HEK293 (cell line): Measurements from ENCODE around the gene SRP72.
"Not testable (repeated sequence)": the region's sequence is repeated elsewhere in the genome, so short reads cannot be mapped to it uniquely, and the experiment has no call there.

Experiments used
- CTCF ChIA-PET: fragments of 350-600 bp; formaldehyde crosslinking; extraction: SDS; loops from one replicate; lab custom pipeline; 2021; ENCODE audit warnings: antibody characterized with exemption; lab: Yijun Ruan, JAX
- POLR2A ChIA-PET: fragments of 300-600 bp; formaldehyde crosslinking; extraction: SDS; loops from one replicate; lab custom pipeline; 2020; ENCODE audit warnings: antibody characterized with exemption, inconsistent platforms; lab: Yijun Ruan, JAX
- H3K27ac ChIP-seq: fragments of 200-500 bp; sonication (Bioruptor generic); 2 replicates; pipeline ENCODE4 v1.5.1; 2014; ENCODE audit warnings: low read depth, low read length, control low read depth, inconsistent platforms; ENCODE audit errors: extremely low read depth
- H3K36me3 ChIP-seq, 2 experiments: fragments of 200-500 bp in 1 of 2; sonication (Bioruptor generic) in 1 of 2; 1 replicate in 1 of 2; 2 replicates in 1 of 2; pipeline ENCODE4 v1.5.1; 2014 to 2017; ENCODE audit warnings: inconsistent platforms in 2 of 2, low read length in 2 of 2; ENCODE audit not compliant: control insufficient read depth in 2 of 2, insufficient read depth in 1 of 2
- H3K4me1 ChIP-seq: fragments of 200-500 bp; sonication (Bioruptor generic); 2 replicates; pipeline ENCODE4 v1.5.1; 2014; ENCODE audit warnings: mild to moderate bottlenecking, low read length, inconsistent platforms; ENCODE audit not compliant: control insufficient read depth, insufficient read depth
- H3K4me3 ChIP-seq: 2 replicates; pipeline ENCODE4 v1.5.1; 2011; ENCODE audit warnings: low read depth, mild to moderate bottlenecking, control low read depth, low read length, moderate library complexity
- H3K9me3 ChIP-seq: fragments of 200-500 bp; sonication (Bioruptor generic); 2 replicates; pipeline ENCODE4 v1.5.1; 2014; ENCODE audit warnings: low read depth, low read length, inconsistent platforms; ENCODE audit not compliant: control insufficient read depth, insufficient read depth
- GLIS1 ChIP-seq: fragments of 450-650 bp; formaldehyde crosslinking; IDR thresholded peaks from 2 replicates; pipeline ENCODE4 v1.5.1; 2016; ENCODE audit warnings: missing biosample characterization, missing genetic modification characterization
- KLF8 ChIP-seq: fragments of 450-650 bp; formaldehyde crosslinking; IDR thresholded peaks from 2 replicates; pipeline ENCODE4 v1.5.1; 2016; ENCODE audit warnings: missing biosample characterization, missing genetic modification characterization
- OVOL3 ChIP-seq: fragments of 450-650 bp; formaldehyde crosslinking; IDR thresholded peaks from 2 replicates; pipeline ENCODE4 v1.5.1; 2016; ENCODE audit warnings: missing biosample characterization, missing genetic modification characterization
- WT1 ChIP-seq: fragments of 450-650 bp; formaldehyde crosslinking; IDR thresholded peaks from 2 replicates; pipeline ENCODE4 v1.5.1; 2016; ENCODE audit warnings: missing biosample characterization, missing genetic modification characterization
- ZBTB11 ChIP-seq: fragments of 450-650 bp; formaldehyde crosslinking; conservative IDR thresholded peaks from 2 replicates; pipeline ENCODE4 v1.5.1; 2016; ENCODE audit warnings: low read depth, missing biosample characterization, missing genetic modification characterization
- ZBTB17 ChIP-seq: fragments of 450-650 bp; formaldehyde crosslinking; IDR thresholded peaks from 2 replicates; pipeline ENCODE4 v1.5.1; 2016; ENCODE audit warnings: missing biosample characterization, missing genetic modification characterization
- ZBTB21 ChIP-seq: fragments of 450-650 bp; formaldehyde crosslinking; IDR thresholded peaks from 2 replicates; pipeline ENCODE4 v1.5.1; 2017; ENCODE audit warnings: missing biosample characterization, missing genetic modification characterization
- ZEB2 ChIP-seq: fragments of 450-650 bp; formaldehyde crosslinking; IDR thresholded peaks from 2 replicates; pipeline ENCODE4 v1.5.1; 2016; ENCODE audit warnings: missing biosample characterization, missing genetic modification characterization
- ZNF16 ChIP-seq: fragments of 450-650 bp; formaldehyde crosslinking; IDR thresholded peaks from 2 replicates; pipeline ENCODE4 v1.5.1; 2016; ENCODE audit warnings: low read depth, missing biosample characterization, missing genetic modification characterization
- ZNF175 ChIP-seq: fragments of 450-650 bp; formaldehyde crosslinking; IDR thresholded peaks from 2 replicates; pipeline ENCODE4 v1.5.1; 2016; ENCODE audit warnings: missing biosample characterization, missing genetic modification characterization
- ZNF24 ChIP-seq: fragments of 450-650 bp; formaldehyde crosslinking; IDR thresholded peaks from 2 replicates; pipeline ENCODE4 v1.5.1; 2016; ENCODE audit warnings: missing biosample characterization, missing genetic modification characterization
- ZNF324 ChIP-seq: fragments of 450-650 bp; formaldehyde crosslinking; IDR thresholded peaks from 2 replicates; pipeline ENCODE4 v1.5.1; 2016; ENCODE audit warnings: missing biosample characterization, missing genetic modification characterization
- ZNF362 ChIP-seq: fragments of 450-650 bp; formaldehyde crosslinking; IDR thresholded peaks from 2 replicates; pipeline ENCODE4 v1.5.1; 2016; ENCODE audit warnings: missing biosample characterization, missing genetic modification characterization
- ZNF518A ChIP-seq: fragments of 450-650 bp; formaldehyde crosslinking; conservative IDR thresholded peaks from 2 replicates; pipeline ENCODE4 v1.5.1; 2016; ENCODE audit warnings: low read depth, missing biosample characterization, missing genetic modification characterization
- ZNF600 ChIP-seq: fragments of 450-650 bp; formaldehyde crosslinking; IDR thresholded peaks from 2 replicates; pipeline ENCODE4 v1.5.1; 2016; ENCODE audit warnings: missing biosample characterization, missing genetic modification characterization
- ZNF629 ChIP-seq: fragments of 450-650 bp; formaldehyde crosslinking; IDR thresholded peaks from 2 replicates; pipeline ENCODE4 v1.5.1; 2017; ENCODE audit warnings: missing biosample characterization, missing genetic modification characterization
- ZNF639 ChIP-seq: fragments of 450-650 bp; formaldehyde crosslinking; IDR thresholded peaks from 2 replicates; pipeline ENCODE4 v1.5.1; 2016; ENCODE audit warnings: missing biosample characterization, missing genetic modification characterization
- ZNF660 ChIP-seq: fragments of 450-650 bp; IDR thresholded peaks from 2 replicates; pipeline ENCODE4 v1.5.1; 2018; ENCODE audit warnings: missing biosample characterization, mild to moderate bottlenecking, missing genetic modification characterization

SRP72 gene

GRCh38 chr4:56465599-56466295 lies 1.7 kb upstream of the SRP72 start (continued):
- TF ChIP-seq ZNF175 (tag by site-specific recombination) (no peak), ZNF16 (tag by site-specific recombination) (no peak), ZNF629 (tag by site-specific recombination) (no peak), OVOL3 (tag by site-specific recombination) (no peak), ZNF324 (no peak), ZNF660 (tag by site-specific recombination) (no peak)

- H3K4me1 ChIP-seq, H3K27ac ChIP-seq, CTCF ChIA-PET, H3K9me3 ChIP-seq: not testable (repeated sequence)
- POLR2A ChIA-PET: interaction anchor here (0.7 to 1.9 kb wide), 5 partner anchors 9 to 154 kb away, joined by 3 to 14 read pairs (median 4); partner anchors contain the start of genes AASDH, PAICS and PPAT
- H3K4me3 ChIP-seq: peak overlapping the region; percentile 87
- H3K36me3 ChIP-seq: peaks cover 13 to 44% of the 10 kb centered on the region in 2 experiments
- TF ChIP-seq ZNF362 (tag by site-specific recombination) (peak; percentile 96), ZEB2 (tag by site-specific recombination) (peak; percentile 20; the same call in 1 of the 2 replicates), GLIS1 (tag by site-specific recombination) (0 out of 2 replicates have a peak, but pooled peaks have one; percentile 26), ZNF600 (tag by site-specific recombination) (peak; percentile 63), ZNF629 (tag by site-specific recombination) (peak; percentile 87), ZBTB21 (peak; percentile 70), ZNF639 (tag by site-specific recombination) (0 out of 2 replicates have a peak, but pooled peaks have one; percentile 32), ZBTB17 (tag by site-specific recombination) (peak; percentile 33; the same call in 1 of the 2 replicates), WT1 (tag by site-specific recombination) (peak; percentile 27; the same call in 1 of the 2 replicates), ZNF518A (tag by site-specific recombination) (peak; percentile 34), KLF8 (0 out of 2 replicates have a peak, but pooled peaks have one; percentile 35), ZNF24 (0 out of 2 replicates have a peak, but pooled peaks have one; percentile 35), ZBTB11 (tag by site-specific recombination) (0 out of 2 replicates have a peak, but pooled peaks have one; percentile 15)
Measured at GRCh38 chr4:56466296-56466761, 1.1 kb upstream of the SRP72 start.
